Spleen (tissue), 7 donors: ENCODE data around the gene CLASP1.

ENCODE experiments used
- CTCF ChIP-seq, 11 experiments: fragments of 200-600 bp in 7 of 11; fragments of 450-650 bp in 4 of 11; sonication (generic) in 4 of 11; IDR thresholded peaks in 8 of 11; conservative IDR thresholded peaks in 3 of 11; 1 replicate in 7 of 11; 2 replicates in 4 of 11; pipeline versions ENCODE4 v1.4.0 to v1.8.0; 2016 to 2021; ENCODE audit warnings: antibody characterized with exemption in 11 of 11, inconsistent platforms in 4 of 11, mild to moderate bottlenecking in 1 of 11
- POLR2A ChIP-seq, 3 donors: fragments of 450-650 bp; IDR thresholded peaks; one replicate each; pipeline ENCODE4 v1.5.1; 2017; ENCODE audit warnings: antibody characterized with exemption in 3 of 3, mild to moderate bottlenecking in 1 of 3
- POLR2AphosphoS5 ChIP-seq, 3 donors: sonication (generic); formaldehyde crosslinking; IDR thresholded peaks; one replicate each; pipeline ENCODE4 v1.5.1; 2017; ENCODE audit warnings: antibody characterized with exemption in 3 of 3
- donor health status: DM: no; HTN: no; CAD: no; lungs with moderate emphysema.
- donor health status: DM: no; HTN: no; CAD: no.
- donor health status: DM: no; HTN: no; CAD: no.

- TF ChIP-seq POLR2A (IDR thresholded peaks at IDR 0.05) (no peak), CTCF (IDR thresholded peaks at IDR 0.05 in 8 of 11, conservative IDR thresholded peaks at IDR 0.05 in 3 of 11) (no peak), POLR2AphosphoS5 (IDR thresholded peaks at IDR 0.05) (no peak)
Observed at GRCh38 chr2:121469356-121469755, 179.9 kb downstream of the CLASP1 start.
